K562 (cell line): Measurements from ENCODE around the gene EPN2. TPM values are rescaled to one million over a fixed set of nuclear protein-coding genes. Genes with fewer than 3 reads are reported as not detected.

Experiments
- CHCHD3 ChIP-seq: fragments of 250-450 bp; sonication (Bioruptor Pico); IDR thresholded peaks from 2 replicates; pipeline ENCODE4 v2.1.2; 2022; ENCODE audit warnings: mild to moderate bottlenecking
- CTCFL ChIP-seq: IDR thresholded peaks from 2 replicates; pipeline ENCODE4 v1.6.1; 2011; ENCODE audit warnings: borderline replicate concordance, low read depth, mild to moderate bottlenecking, moderate library complexity, low read length; ENCODE audit not compliant: insufficient read depth, poor library complexity, severe bottlenecking
- DNMT1 ChIP-seq: fragments of 450-650 bp; IDR thresholded peaks from 2 replicates; pipeline ENCODE4 v1.6.1; 2016; ENCODE audit warnings: antibody characterized with exemption, mild to moderate bottlenecking
- ESRRA ChIP-seq: fragments of 450-650 bp; IDR thresholded peaks from 2 replicates; pipeline ENCODE4 v1.6.1; 2014; ENCODE audit warnings: low read depth, mild to moderate bottlenecking, moderate library complexity, borderline replicate concordance
- HMG20B ChIP-seq: fragments of 250-450 bp; sonication (Bioruptor Pico); IDR thresholded peaks from 2 replicates; pipeline ENCODE4 v1.5.0; 2021; ENCODE audit warnings: mild to moderate bottlenecking
- MYC ChIP-seq, 2 experiments: fragments of 250-450 bp in 1 of 2; sonication (Bioruptor Pico) in 1 of 2; IDR thresholded peaks; 2 replicates each; pipeline versions ENCODE4 v1.5.1 to v1.6.1; 2012 to 2021; ENCODE audit warnings: low read depth in 2 of 2, borderline replicate concordance in 1 of 2, improper control_type of control experiment in 1 of 2, low read length in 1 of 2, mild to moderate bottlenecking in 1 of 2, moderate library complexity in 1 of 2
- NR2C2 ChIP-seq, 2 experiments: fragments of 200-800 bp in 1 of 2; sonication (Bioruptor generic) in 1 of 2; sonication (generic) in 1 of 2; formaldehyde crosslinking in 1 of 2; IDR thresholded peaks; 2 replicates each; pipeline versions ENCODE4 v1.6.1 to v1.8.0; 2016 to 2022; ENCODE audit warnings: mild to moderate bottlenecking in 1 of 2, missing compliant biosample characterization in 1 of 2, missing genetic modification characterization in 1 of 2, missing genetic modification reagents in 1 of 2
- RBM17 ChIP-seq: fragments of 200-400 bp; formaldehyde crosslinking; IDR thresholded peaks from 2 replicates; pipeline ENCODE4 v1.6.1; 2017; ENCODE audit warnings: low read depth, mild to moderate bottlenecking, low read length, borderline replicate concordance
- SMC3 ChIP-seq: conservative IDR thresholded peaks from 2 replicates; pipeline ENCODE4 v1.6.1; 2011; ENCODE audit warnings: low read depth, low read length, improper control_type of control experiment; ENCODE audit not compliant: insufficient read depth
- ZBTB1 ChIP-seq: sonication (generic); formaldehyde crosslinking; IDR thresholded peaks from 2 replicates; pipeline ENCODE4 v1.8.1; 2023; ENCODE audit warnings: missing genetic modification reagents, low read depth, mild to moderate bottlenecking, borderline replicate concordance
- ZNF507 ChIP-seq: conservative IDR thresholded peaks from 2 replicates; pipeline ENCODE4 v1.6.1; 2017; ENCODE audit warnings: missing genetic modification characterization, missing compliant biosample characterization
- ZNF586 ChIP-seq: fragments of 450-650 bp; formaldehyde crosslinking; conservative IDR thresholded peaks from 2 replicates; pipeline ENCODE4 v1.4.0; 2020; ENCODE audit warnings: mild to moderate bottlenecking, moderate library complexity
- ZNF668 ChIP-seq: fragments of 250-450 bp; sonication (Bioruptor Pico); IDR thresholded peaks from 2 replicates; pipeline ENCODE4 v1.8.0; 2022; ENCODE audit warnings: mild to moderate bottlenecking, inconsistent platforms
- polyA plus RNA-seq, 8 experiments: library from polyadenylated mRNA; depleted of rRNA in 4 of 8; stranded (reverse) in 5 of 8; unstranded in 3 of 8; fragments of >200 nt; fragmentation: Nextera tagmentation in 2 of 8; fragmentation: Illumina TruSeq in 1 of 8; extraction: Ambion mirVana in 2 of 8; extraction: Trizol in 1 of 8; gene quantifications; 2 replicates each; pipeline versions ENCODE4 v1.2.1 to v1.2.3, GENCODE V29; 2011 to 2014; ENCODE audit warnings: inconsistent platforms in 1 of 8, missing spikeins in 1 of 8
- total RNA-seq, 7 experiments: library from RNA; depleted of rRNA in 6 of 7; stranded (reverse); fragments of >200 nt in 6 of 7; fragmentation: Illumina TruSeq in 2 of 7; extraction: Trizol in 2 of 7; gene quantifications; 2 replicates each; pipeline versions ENCODE4 v1.2.1 to v1.2.3, GENCODE V29; 2011 to 2021; ENCODE audit warnings: low replicate concordance in 1 of 7
- TF ChIP-seq, protein P1 (sequence below): IDR thresholded peaks from 2 replicates; pipeline ENCODE4 v1.6.1; 2014; ENCODE audit warnings: antibody characterized with exemption
- TF ChIP-seq, protein P2 (sequence below): fragments of 450-650 bp; IDR thresholded peaks from 2 replicates; pipeline ENCODE4 v1.7.1; 2018; ENCODE audit warnings: mild to moderate bottlenecking, low read depth; ENCODE audit not compliant: partially characterized antibody
- TF ChIP-seq, protein P3 (sequence below): fragments of 250-450 bp; sonication (Bioruptor Pico); IDR thresholded peaks from 2 replicates; pipeline ENCODE4 v1.4.0; 2020

EPN2 gene
- total and polyA plus RNA-seq, 9 of the 15 experiments (the other 6 are each of a cell fraction or from before 2014, with no cell fraction given), result 1.0 to 12.9 (median 8.9) TPM

DNA sequence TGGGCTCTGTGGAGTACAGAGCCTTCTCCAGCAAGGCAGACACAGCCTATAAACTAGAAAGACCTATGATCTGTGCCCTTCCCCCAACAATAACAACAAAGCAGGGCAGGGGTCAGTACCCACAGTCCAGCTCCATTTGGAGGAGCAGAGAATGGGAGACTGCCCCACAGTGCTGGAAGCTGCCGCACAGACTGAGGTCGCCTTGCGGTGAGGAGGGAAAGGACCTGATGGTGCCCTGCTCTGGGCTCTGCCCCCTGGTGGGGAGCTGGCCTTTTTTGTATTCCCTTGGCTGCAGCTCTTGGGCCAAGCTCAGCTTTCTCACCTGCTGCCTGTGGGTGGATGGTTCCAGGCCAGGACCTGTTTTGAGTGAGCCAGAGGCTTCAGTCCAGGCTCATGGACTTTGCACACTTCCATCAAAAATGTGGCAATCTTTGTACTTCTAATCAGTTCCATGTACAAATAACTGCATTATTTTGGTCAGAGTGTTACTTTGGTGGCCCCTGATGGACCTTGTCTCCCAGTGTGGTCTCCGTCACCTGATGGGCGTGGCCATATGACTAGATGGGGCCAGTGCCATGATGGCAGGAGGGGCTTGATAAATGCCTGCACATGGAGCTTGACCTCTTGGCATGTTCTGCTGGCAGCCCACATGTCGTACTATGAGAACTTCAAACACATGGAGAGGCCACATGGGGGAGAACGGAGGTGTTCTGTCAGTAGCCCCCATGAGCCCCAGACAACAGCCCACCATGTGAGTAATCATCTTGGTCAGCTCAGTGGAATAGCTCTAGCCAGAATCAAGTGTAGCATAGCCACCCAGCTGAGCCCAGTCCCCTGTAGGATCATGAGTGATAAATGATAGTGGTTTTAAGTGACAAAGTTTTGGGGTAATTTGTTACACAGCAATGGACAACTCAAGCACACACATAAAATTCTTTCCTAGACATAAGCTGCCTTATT is 101.1 kb downstream of the EPN2 start (continued):
- no peak for TF ChIP-seq MYC (IDR thresholded peaks at IDR 0.05; ENCODE audit: low read depth, low read length)
- no peak for TF ChIP-seq MYC (CRISPR knock-in tag; IDR thresholded peaks at IDR 0.05; ENCODE audit: borderline replicate concordance, low read depth)
- TF ChIP-seq HMG20B (CRISPR knock-in tag), result no peak
- no peak for TF ChIP-seq DNMT1
- TF ChIP-seq ESRRA, result no peak
- TF ChIP-seq ZBTB1 (CRISPR knock-in tag), result no peak
- peak; percentile 59 for TF ChIP-seq CTCFL
- TF ChIP-seq, protein P1, sequence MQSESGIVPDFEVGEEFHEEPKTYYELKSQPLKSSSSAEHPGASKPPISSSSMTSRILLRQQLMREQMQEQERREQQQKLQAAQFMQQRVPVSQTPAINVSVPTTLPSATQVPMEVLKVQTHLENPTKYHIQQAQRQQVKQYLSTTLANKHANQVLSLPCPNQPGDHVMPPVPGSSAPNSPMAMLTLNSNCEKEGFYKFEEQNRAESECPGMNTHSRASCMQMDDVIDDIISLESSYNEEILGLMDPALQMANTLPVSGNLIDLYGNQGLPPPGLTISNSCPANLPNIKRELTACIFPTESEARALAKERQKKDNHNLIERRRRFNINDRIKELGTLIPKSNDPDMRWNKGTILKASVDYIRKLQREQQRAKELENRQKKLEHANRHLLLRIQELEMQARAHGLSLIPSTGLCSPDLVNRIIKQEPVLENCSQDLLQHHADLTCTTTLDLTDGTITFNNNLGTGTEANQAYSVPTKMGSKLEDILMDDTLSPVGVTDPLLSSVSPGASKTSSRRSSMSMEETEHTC, result no peak
- TF ChIP-seq, protein P2, sequence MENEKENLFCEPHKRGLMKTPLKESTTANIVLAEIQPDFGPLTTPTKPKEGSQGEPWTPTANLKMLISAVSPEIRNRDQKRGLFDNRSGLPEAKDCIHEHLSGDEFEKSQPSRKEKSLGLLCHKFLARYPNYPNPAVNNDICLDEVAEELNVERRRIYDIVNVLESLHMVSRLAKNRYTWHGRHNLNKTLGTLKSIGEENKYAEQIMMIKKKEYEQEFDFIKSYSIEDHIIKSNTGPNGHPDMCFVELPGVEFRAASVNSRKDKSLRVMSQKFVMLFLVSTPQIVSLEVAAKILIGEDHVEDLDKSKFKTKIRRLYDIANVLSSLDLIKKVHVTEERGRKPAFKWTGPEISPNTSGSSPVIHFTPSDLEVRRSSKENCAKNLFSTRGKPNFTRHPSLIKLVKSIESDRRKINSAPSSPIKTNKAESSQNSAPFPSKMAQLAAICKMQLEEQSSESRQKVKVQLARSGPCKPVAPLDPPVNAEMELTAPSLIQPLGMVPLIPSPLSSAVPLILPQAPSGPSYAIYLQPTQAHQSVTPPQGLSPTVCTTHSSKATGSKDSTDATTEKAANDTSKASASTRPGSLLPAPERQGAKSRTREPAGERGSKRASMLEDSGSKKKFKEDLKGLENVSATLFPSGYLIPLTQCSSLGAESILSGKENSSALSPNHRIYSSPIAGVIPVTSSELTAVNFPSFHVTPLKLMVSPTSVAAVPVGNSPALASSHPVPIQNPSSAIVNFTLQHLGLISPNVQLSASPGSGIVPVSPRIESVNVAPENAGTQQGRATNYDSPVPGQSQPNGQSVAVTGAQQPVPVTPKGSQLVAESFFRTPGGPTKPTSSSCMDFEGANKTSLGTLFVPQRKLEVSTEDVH, result no peak
- TF ChIP-seq ZNF668 (CRISPR knock-in tag), result no peak
- 0 out of 2 replicates have a peak, but pooled peaks have one; percentile 40 for TF ChIP-seq SMC3
- TF ChIP-seq ZNF507 (tag), result no peak
- TF ChIP-seq CHCHD3, result no peak
- TF ChIP-seq, protein P3, sequence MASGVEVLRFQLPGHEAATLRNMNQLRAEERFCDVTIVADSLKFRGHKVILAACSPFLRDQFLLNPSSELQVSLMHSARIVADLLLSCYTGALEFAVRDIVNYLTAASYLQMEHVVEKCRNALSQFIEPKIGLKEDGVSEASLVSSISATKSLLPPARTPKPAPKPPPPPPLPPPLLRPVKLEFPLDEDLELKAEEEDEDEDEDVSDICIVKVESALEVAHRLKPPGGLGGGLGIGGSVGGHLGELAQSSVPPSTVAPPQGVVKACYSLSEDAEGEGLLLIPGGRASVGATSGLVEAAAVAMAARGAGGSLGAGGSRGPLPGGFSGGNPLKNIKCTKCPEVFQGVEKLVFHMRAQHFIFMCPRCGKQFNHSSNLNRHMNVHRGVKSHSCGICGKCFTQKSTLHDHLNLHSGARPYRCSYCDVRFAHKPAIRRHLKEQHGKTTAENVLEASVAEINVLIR (CRISPR knock-in tag), result no peak
- TF ChIP-seq RBM17, result no peak
- no peak for TF ChIP-seq NR2C2 (CRISPR knock-in tag; IDR thresholded peaks at IDR 0.05)
- TF ChIP-seq NR2C2 (tag; IDR thresholded peaks at IDR 0.05), result no peak
- TF ChIP-seq ZNF586 (CRISPR knock-in tag), result no peak
